Prostate gland (tissue), 2 donors: Measurements from ENCODE around the gene ADARB2. TPM values are rescaled to one million over a fixed set of nuclear protein-coding genes. Genes with fewer than 3 reads are reported as not detected.
A peak's percentile ranks its signal among the peaks of the same experiment; 100 is the strongest.

ENCODE experiments used
- DNase-seq: peaks from one replicate; pipeline ENCODE4 v3.0.0-alpha.2; 2019; ENCODE audit warnings: low spot score
- H3K27ac ChIP-seq, 2 donors: fragments of 200-600 bp; sonication (generic); 2 replicates each; pipeline ENCODE4 v1.5.1; 2017 to 2019
- H3K27me3 ChIP-seq: fragments of 200-600 bp; sonication (generic); replicated peaks from 2 replicates; pipeline ENCODE4 v1.5.1; 2019; ENCODE audit not compliant: insufficient read depth
- H3K36me3 ChIP-seq, 2 donors: fragments of 200-600 bp; sonication (generic); 1 replicate in 1 of 2; 2 replicates in 1 of 2; pipeline versions ENCODE4 v1.5.1 to v1.8.1; 2017 to 2019
- H3K4me1 ChIP-seq: fragments of 200-600 bp; sonication (generic); replicated peaks from 2 replicates; pipeline ENCODE4 v1.5.1; 2019
- H3K4me3 ChIP-seq, 2 donors: fragments of 200-600 bp; sonication (generic); 2 replicates each; pipeline ENCODE4 v1.5.1; 2017 to 2019
- H3K9me3 ChIP-seq: fragments of 200-600 bp; sonication (generic); 2 replicates; pipeline ENCODE4 v1.5.1; 2017
- POLR2A ChIP-seq: fragments of 450-650 bp; IDR thresholded peaks from one replicate; pipeline ENCODE4 v1.6.1; 2016; ENCODE audit warnings: antibody characterized with exemption, mild to moderate bottlenecking
- POLR2AphosphoS5 ChIP-seq: sonication (generic); formaldehyde crosslinking; IDR thresholded peaks from one replicate; pipeline ENCODE4 v1.6.1; 2017; ENCODE audit warnings: antibody characterized with exemption
- WGBS: methylation state at CpG from one replicate; pipeline ENCODE4 v1.1.5; 2018; 5-methylcytosine and 5-hydroxymethylcytosine counted together
- intact Hi-C: fragments of 100-400 bp; cut with DNase I; formaldehyde crosslinking; loops from one replicate; pipeline ENCODE4 v1.14.2; 2022
- total RNA-seq, 2 donors: library from RNA; depleted of rRNA; stranded (reverse); fragments of >200 nt; gene quantifications; one replicate each; pipeline ENCODE4 v1.1.0, GENCODE V29; 2016
- TF ChIP-seq, protein P1 (sequence below), 4 experiments: fragments of 200-600 bp in 2 of 4; fragments of 450-650 bp in 2 of 4; sonication (generic) in 2 of 4; IDR thresholded peaks; 1 replicate in 3 of 4; 2 replicates in 1 of 4; pipeline ENCODE4 v1.5.1; 2016 to 2019; ENCODE audit warnings: antibody characterized with exemption in 4 of 4, mild to moderate bottlenecking in 2 of 4, moderate library complexity in 2 of 4

ADARB2 gene
- total RNA-seq, 2 donors from 2014 or later = 0.36 to 10.5 TPM

DNA sequence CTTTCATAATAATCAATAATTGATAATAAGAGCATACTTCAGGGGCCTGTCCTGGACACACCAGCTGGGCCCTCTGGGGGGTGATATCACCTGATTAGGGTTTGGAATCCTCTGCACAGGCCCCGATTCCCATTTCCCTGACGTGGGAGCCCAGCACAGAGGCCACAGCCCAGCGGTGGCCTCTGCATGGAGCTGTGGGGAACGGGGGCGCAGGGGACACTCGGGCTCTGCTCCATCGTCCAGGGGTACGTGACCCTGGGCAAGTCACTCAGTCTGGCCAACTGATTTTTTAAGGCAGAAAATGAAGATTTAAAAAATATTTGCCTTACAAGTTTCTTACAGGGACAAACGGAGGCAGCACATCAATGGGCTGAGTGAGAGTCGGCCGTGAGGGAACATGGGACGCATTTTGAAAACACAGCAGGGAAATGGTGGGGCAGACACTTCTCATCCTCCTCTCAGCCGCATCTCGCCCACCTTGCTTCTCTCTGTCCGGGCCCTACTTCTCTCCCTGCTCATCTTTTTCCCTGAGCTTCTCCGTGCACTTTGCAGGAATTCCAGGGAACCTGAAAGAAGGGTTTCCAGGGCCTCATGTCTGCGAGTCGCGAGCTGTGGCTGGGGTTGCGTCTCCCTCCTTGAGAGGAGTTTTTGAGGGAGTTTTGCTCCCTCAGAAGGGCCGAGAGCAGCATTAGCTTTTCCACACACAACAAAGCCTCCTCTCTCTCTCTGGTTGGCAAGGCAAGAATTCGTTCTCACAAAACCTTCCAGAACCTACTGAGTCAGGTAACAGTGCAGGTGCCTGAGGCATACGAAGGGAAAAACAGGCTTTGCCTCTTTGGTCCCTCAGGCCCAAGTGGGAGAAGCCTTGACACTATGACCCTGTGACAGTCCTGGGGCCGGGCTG is 369.1 kb downstream of the ADARB2 start:
- H3K4me3 ChIP-seq = no peak overlapping the region
- intact Hi-C loops = no loop called here
- DNase-seq = no peak
- no peaks in the 10 kb centered on the region for H3K4me1 ChIP-seq
- H3K9me3 ChIP-seq = no peaks in the 10 kb centered on the region
- no peaks in the 10 kb centered on the region for H3K36me3 ChIP-seq
- no peak overlapping the region for H3K27ac ChIP-seq
- H3K27me3 ChIP-seq = no peaks in the 10 kb centered on the region
- 91% methylated on average over 24 of the region's 24 CpGs for WGBS
- no peak for TF ChIP-seq POLR2A
- no peak for TF ChIP-seq POLR2AphosphoS5
- TF ChIP-seq, protein P1, sequence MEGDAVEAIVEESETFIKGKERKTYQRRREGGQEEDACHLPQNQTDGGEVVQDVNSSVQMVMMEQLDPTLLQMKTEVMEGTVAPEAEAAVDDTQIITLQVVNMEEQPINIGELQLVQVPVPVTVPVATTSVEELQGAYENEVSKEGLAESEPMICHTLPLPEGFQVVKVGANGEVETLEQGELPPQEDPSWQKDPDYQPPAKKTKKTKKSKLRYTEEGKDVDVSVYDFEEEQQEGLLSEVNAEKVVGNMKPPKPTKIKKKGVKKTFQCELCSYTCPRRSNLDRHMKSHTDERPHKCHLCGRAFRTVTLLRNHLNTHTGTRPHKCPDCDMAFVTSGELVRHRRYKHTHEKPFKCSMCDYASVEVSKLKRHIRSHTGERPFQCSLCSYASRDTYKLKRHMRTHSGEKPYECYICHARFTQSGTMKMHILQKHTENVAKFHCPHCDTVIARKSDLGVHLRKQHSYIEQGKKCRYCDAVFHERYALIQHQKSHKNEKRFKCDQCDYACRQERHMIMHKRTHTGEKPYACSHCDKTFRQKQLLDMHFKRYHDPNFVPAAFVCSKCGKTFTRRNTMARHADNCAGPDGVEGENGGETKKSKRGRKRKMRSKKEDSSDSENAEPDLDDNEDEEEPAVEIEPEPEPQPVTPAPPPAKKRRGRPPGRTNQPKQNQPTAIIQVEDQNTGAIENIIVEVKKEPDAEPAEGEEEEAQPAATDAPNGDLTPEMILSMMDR (IDR thresholded peaks at IDR 0.05) = no peak

DNA sequence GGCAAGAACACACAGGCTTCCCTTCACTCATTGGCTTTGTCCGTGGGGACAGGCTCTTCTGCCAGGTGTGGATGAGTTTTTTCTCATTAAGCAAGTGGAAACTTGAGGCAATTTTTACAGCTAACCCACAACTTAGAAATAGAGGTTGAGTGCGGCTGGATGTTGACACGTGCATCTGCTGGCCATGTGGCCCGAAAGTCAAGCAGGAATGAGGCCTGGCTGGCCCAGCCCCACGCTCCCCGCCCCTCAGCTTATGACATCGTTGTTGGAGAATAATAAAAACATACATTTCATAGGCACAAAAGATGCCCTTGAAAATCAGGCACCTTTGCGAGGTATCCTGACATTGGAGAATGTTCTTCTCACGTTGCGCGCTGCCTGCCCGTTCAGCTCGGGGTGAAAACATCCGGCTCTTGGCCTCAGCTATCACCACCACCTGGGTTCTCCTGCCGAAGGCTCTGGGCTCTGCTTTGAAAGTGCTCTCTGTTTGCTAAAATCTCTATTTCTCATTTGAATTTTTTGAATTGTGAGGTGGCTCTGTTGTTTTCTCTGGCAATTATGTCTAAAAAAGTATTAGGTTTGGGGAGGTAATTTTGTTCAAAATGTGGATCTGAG is 370.4 kb downstream of the ADARB2 start:
- 54% methylated on average over 15 of the region's 15 CpGs for WGBS
- no peak for DNase-seq
- Histone ChIP-seq H3K27me3 (no peaks in the 10 kb centered on the region), H3K9me3 (no peaks in the 10 kb centered on the region), H3K4me3 (no peak overlapping the region), H3K36me3 (no peaks in the 10 kb centered on the region), H3K4me1 (no peaks in the 10 kb centered on the region), H3K27ac (no peak overlapping the region)
- TF ChIP-seq POLR2AphosphoS5 = peak; percentile 26
- TF ChIP-seq POLR2A = no peak
- intact Hi-C loops = no loop called here

DNA sequence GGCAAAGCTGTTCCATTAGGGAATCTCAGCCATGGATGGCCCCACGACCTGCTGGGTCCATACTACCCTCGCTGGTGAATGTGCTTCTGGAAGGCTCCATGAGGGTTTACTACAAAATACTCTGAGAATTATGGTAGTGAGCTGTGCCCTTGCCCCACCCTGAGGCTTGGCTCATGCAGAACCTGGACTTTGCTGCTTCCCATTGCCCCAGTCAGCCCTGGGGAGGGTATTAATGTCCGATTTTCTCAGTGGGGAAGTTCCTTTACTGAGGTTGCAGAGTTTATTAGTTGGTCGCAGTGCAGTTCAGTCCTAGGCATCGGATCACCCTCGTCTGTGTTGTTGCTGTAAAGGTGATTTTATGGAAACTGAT is 371.0 kb downstream of the ADARB2 start:
- intact Hi-C loops = no loop called here
- Histone ChIP-seq H3K36me3 (no peaks in the 10 kb centered on the region), H3K4me3 (no peak overlapping the region), H3K4me1 (no peaks in the 10 kb centered on the region), H3K27me3 (no peaks in the 10 kb centered on the region), H3K9me3 (no peaks in the 10 kb centered on the region), H3K27ac (no peak overlapping the region)
- TF ChIP-seq POLR2AphosphoS5 = no peak
- TF ChIP-seq, protein P1 (IDR thresholded peaks at IDR 0.05) = no peak
- TF ChIP-seq POLR2A = no peak
- no peak for DNase-seq
- 72% methylated on average over 6 of the region's 6 CpGs for WGBS

DNA sequence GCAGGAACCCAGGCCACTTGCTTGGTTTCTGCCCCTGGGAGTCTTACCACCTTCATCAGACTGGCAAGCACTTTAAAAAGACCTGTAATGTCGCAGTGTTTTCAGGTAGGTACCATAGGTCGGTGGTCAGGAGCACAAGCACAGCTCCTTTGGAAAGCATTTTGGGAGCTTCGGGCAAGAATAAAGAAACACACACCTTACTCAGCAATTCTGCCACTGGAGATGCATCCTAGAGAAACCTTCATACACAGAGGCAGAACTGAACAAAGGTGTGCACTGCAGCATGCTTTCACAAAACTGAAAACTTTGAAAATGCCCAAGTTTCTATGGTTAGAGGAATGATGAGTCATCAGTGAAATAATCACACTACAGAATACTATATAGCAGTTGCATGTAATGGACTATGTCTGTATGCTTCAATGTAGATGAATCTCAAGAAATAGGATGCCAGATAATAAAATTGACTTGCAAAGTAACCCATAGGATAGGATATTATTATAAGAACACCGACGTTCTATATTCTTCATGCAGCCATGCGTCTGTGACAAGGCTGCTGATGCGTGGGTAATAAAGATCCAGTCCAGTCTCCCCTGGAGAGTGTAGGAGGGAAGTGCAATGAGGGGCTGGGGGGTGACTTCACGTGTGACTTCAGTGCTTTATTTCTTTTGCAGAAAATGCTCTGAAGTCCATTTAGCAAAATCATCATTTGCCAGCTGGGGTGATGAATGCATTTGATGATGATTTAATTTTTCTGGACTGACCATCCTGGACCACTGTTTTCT is 371.6 kb downstream of the ADARB2 start:
- Histone ChIP-seq H3K36me3 (no peaks in the 10 kb centered on the region), H3K4me1 (no peaks in the 10 kb centered on the region), H3K27me3 (no peaks in the 10 kb centered on the region), H3K27ac (no peak overlapping the region), H3K4me3 (no peak overlapping the region), H3K9me3 (no peaks in the 10 kb centered on the region)
- DNase-seq = no peak
- 78% methylated on average over 8 of the region's 8 CpGs for WGBS
- intact Hi-C loops = no loop called here
- TF ChIP-seq, protein P1 (IDR thresholded peaks at IDR 0.05) = no peak
- TF ChIP-seq POLR2A (no peak), POLR2AphosphoS5 (no peak)
